AG04449 (cell line): Measurements from ENCODE around the gene ATP10D.

Experiments
- CTCF ChIA-PET: fragments of 350-600 bp; formaldehyde crosslinking; extraction: SDS; loops from one replicate; lab custom pipeline; 2021; ENCODE audit warnings: antibody characterized with exemption; lab: Yijun Ruan, JAX
- POLR2A ChIA-PET: fragments of 400-600, 350-600 bp; formaldehyde crosslinking; extraction: SDS; loops from one replicate; lab custom pipeline; 2020; ENCODE audit warnings: antibody characterized with exemption, inconsistent platforms; lab: Yijun Ruan, JAX
- DNase-seq: peaks from one replicate; pipeline ENCODE4 v3.0.0-alpha.2; 2010; ENCODE audit warnings: low read depth, low spot score
- H3K4me3 ChIP-seq: 2 replicates; pipeline ENCODE4 v1.5.1; 2011; ENCODE audit warnings: low read depth, mild to moderate bottlenecking, control low read depth, low read length
- TF ChIP-seq, protein P1 (sequence below): IDR thresholded peaks from one replicate; pipeline ENCODE4 v1.5.1; 2011; ENCODE audit warnings: mild to moderate bottlenecking, moderate library complexity, low read length, control low read depth, inconsistent platforms; ENCODE audit not compliant: insufficient read depth; ENCODE audit errors: missing control alignments

ATP10D gene

DNA sequence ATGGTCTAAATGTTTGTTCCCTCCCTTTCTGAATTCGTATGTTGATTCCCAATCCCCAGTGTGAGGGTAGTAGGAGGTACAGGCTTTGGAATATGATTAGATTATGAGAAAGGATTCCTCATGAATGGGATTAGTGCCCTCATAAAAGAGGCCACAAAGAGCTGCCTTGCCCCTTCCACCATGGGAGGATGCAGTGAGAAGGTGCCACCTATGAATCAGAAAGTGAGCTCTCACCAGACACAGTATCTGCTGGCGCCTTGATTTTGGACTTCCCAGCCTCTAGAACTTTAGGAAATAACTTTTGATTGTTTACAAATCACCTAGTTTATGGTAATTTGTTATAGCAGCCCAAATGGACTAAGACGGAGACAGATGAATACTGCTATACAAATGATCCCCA lies 3.6 kb downstream of the ATP10D start:
- POLR2A ChIA-PET, result interaction anchor here (0.9 kb wide), 1 partner anchor 11 kb away, joined by 3 read pairs; no protein-coding TSS in a partner anchor

DNA sequence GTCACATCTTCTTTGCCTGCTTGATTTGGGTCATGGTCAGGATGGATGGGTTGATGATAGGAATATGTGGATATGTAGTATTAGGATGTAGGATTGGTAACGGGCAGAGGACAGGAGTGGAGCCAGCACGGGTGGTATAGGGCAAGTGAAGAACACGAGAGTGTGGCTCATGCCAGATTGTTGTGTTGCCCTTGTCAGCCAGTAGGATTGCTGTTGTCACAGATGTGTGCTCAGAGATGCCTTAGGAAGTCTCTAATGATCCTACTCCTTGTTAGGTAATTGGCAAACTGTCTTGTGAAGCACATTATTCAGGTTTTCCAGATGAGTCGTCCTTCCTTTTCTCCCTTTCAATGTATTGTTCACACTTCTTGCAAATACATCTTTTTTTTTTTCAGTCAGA lies 5.5 kb downstream of the ATP10D start:
- CTCF ChIA-PET, result interaction anchor here (0.7 kb wide), 1 partner anchor 11 kb away, joined by 3 read pairs; no protein-coding TSS in a partner anchor
- POLR2A ChIA-PET, result no interaction called here
- no peak for DNase-seq
- H3K4me3 ChIP-seq, result no peak overlapping the region
- TF ChIP-seq, protein P1, sequence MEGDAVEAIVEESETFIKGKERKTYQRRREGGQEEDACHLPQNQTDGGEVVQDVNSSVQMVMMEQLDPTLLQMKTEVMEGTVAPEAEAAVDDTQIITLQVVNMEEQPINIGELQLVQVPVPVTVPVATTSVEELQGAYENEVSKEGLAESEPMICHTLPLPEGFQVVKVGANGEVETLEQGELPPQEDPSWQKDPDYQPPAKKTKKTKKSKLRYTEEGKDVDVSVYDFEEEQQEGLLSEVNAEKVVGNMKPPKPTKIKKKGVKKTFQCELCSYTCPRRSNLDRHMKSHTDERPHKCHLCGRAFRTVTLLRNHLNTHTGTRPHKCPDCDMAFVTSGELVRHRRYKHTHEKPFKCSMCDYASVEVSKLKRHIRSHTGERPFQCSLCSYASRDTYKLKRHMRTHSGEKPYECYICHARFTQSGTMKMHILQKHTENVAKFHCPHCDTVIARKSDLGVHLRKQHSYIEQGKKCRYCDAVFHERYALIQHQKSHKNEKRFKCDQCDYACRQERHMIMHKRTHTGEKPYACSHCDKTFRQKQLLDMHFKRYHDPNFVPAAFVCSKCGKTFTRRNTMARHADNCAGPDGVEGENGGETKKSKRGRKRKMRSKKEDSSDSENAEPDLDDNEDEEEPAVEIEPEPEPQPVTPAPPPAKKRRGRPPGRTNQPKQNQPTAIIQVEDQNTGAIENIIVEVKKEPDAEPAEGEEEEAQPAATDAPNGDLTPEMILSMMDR, result peak; percentile 19

More for the DNA sequence above, 3.6 kb downstream of the ATP10D start:
- CTCF ChIA-PET, result interaction anchor here (1.0 to 1.3 kb wide), 2 partner anchors 58 to 78 kb away, joined by 3 to 4 read pairs; no protein-coding TSS in a partner anchor
- TF ChIP-seq, protein P1, result no peak
- H3K4me3 ChIP-seq, result no peak overlapping the region
- no peak for DNase-seq

DNA sequence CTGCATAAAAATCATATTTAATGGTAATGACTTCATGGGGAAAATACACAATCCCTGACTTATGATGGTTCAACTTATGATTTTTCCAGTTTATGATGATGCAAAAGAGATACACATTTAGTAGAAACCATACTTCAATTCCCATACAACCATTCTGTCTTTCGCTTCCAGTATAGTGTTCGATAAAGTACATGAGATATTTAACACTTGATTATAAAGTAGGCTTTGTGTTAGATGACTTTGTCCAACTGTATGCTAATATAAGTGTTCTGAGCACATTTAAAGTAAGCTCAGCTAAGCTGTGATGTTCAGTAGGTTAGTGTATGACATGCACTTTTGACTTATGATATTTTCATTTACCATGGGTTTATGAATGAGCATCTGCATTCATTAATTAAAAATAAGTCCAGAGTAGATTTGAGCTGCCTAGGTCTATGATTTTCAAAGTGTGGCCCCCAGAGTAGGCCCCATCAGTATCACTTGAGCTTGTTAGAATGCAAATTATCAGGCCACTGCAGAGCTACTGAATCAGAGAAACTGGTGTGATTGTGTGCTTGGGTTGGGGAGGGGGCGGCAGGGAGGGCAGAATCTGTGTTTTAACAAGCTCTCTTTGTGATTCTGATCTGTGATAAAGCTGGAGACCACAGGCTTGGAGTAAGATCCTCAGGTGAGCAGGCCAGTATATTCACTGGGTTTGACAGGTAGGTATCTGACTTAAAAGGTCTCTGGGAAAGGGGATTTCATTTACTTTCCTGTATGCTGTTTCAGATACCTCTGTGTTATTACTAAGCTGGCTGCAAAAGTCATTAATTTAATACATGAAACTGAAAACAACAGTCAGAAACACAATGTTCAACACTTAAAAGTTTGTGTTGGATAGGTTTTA lies 8.4 kb downstream of the ATP10D start:
- CTCF ChIA-PET, result interaction anchor here (0.9 to 1.4 kb wide), 4 partner anchors 10 to 71 kb away, joined by 4 to 6 read pairs (median 4); no protein-coding TSS in a partner anchor
- POLR2A ChIA-PET, result no interaction called here
- H3K4me3 ChIP-seq, result no peak overlapping the region
- TF ChIP-seq, protein P1, result no peak
- DNase-seq, result no peak

DNA sequence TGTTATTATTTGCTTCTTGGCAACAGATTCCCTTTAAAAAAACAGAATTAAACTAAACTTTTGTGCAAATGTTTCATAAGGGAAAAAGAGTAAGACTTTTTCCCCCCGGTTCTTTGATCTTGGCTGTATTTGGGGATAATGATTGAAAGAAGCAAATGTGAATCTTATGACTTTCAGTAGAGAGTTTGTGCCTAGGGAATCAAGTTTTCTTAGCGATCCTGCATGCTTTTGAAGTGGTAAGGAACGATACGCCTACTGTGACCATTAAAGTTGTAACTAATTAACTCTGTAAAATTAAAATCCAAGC lies 9.0 kb downstream of the ATP10D start:
- no peak overlapping the region for H3K4me3 ChIP-seq
- no peak for DNase-seq
- ChIA-PET CTCF (interaction anchor here (1.4 kb wide), 2 partner anchors 10 to 13 kb away, joined by 4 to 6 read pairs; no protein-coding TSS in a partner anchor), POLR2A (no interaction called here)
- TF ChIP-seq, protein P1, result no peak

DNA sequence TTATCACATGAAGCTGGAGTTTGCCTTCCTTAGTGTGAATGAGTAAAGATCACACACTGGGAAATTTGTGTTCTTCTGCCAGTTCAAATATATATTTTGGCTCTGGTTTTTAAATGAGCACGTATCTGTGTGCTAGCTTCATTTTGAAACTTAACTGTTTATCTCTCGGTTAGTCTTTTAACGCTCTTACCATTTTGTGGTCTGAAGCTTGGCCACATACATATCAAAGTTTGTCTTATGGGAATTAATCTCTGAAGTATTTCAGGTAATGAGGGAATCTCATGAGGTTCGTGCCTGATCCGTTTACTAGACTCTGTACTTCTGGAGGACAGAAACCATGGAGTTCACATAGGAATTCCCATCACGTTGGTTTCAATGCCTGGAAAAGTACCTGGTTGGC lies 13.8 kb downstream of the ATP10D start:
- POLR2A ChIA-PET, result no interaction called here
- no peak overlapping the region for H3K4me3 ChIP-seq
- TF ChIP-seq, protein P1, result no peak
- DNase-seq, result no peak
- CTCF ChIA-PET, result interaction anchor here (1.2 to 4.2 kb wide), 4 partner anchors 9 to 66 kb away, joined by 3 to 16 read pairs (median 4); no protein-coding TSS in a partner anchor

DNA sequence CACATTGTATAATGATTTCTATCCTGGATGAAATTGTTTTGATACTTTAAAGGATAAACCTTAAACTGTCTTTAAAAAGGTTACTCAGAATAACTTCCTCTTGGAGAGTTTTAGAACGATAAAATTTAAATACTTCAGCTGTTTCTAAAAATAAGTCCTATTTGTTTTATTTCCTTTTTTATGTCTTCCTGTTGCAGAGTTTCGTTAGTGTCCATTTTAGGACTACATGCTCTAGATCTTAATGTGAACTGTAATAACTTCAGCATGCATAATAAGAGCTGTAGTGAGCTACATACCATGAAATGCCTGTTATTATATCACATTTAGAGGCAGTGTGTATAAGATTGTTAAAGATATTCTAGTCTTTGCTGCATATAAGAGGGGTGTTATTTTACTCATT lies 14.6 kb downstream of the ATP10D start:
- no peak overlapping the region for H3K4me3 ChIP-seq
- peak; percentile 62 for DNase-seq
- ChIA-PET POLR2A (interaction anchor here (0.9 to 1.0 kb wide), 2 partner anchors 11 to 15 kb away, joined by 3 read pairs; partner anchors contain the start of gene ATP10D), CTCF (interaction anchor here (1.3 to 2.4 kb wide), 3 partner anchors 10 to 12 kb away, joined by 4 to 17 read pairs (median 5); no protein-coding TSS in a partner anchor)
- TF ChIP-seq, protein P1, result no peak
